Suprapubic skin (tissue), 4 donors: ENCODE data around the gene SNAPC2. TPM values are rescaled to one million over a fixed set of nuclear protein-coding genes. Genes with fewer than 3 reads are reported as not detected.
"Not testable (repeated sequence)": the region's sequence is repeated elsewhere in the genome, so short reads cannot be mapped to it uniquely, and the experiment has no call there.

Experiments
- DNase-seq, 2 donors: peaks; one replicate each; pipeline ENCODE4 v3.0.0-alpha.2; 2019; ENCODE audit warnings: low spot score in 2 of 2
- H3K27ac ChIP-seq: fragments of 200-600 bp; sonication (generic); one replicate; pipeline ENCODE4 v1.5.1; 2019
- H3K27me3 ChIP-seq: fragments of 200-600 bp; sonication (generic); one replicate; pipeline ENCODE4 v1.5.1; 2019
- H3K36me3 ChIP-seq: fragments of 200-600 bp; sonication (generic); one replicate; pipeline ENCODE4 v1.5.1; 2019
- H3K4me1 ChIP-seq: fragments of 200-600 bp; sonication (generic); one replicate; pipeline ENCODE4 v1.5.1; 2019
- H3K4me3 ChIP-seq: fragments of 200-600 bp; sonication (generic); one replicate; pipeline ENCODE4 v1.5.1; 2019; ENCODE audit warnings: mild to moderate bottlenecking
- H3K9me3 ChIP-seq: fragments of 200-600 bp; sonication (generic); one replicate; pipeline ENCODE4 v1.5.1; 2019
- EP300 ChIP-seq: sonication (generic); formaldehyde crosslinking; IDR thresholded peaks from one replicate; pipeline ENCODE4 v1.6.1; 2017; ENCODE audit warnings: antibody characterized with exemption
- POLR2A ChIP-seq, 2 donors: fragments of 450-650 bp; IDR thresholded peaks; one replicate each; pipeline ENCODE4 v1.6.1; 2017; ENCODE audit warnings: antibody characterized with exemption in 2 of 2, mild to moderate bottlenecking in 2 of 2, moderate library complexity in 2 of 2
- POLR2AphosphoS5 ChIP-seq, 3 donors: sonication (generic); formaldehyde crosslinking; IDR thresholded peaks; one replicate each; pipeline ENCODE4 v1.6.1; 2017; ENCODE audit warnings: antibody characterized with exemption in 3 of 3
- WGBS: methylation state at CpG from one replicate; pipeline ENCODE4 v1.1.5; 2018; 5-methylcytosine and 5-hydroxymethylcytosine counted together
- total RNA-seq, 4 donors: library from RNA; depleted of rRNA; stranded (reverse); fragments of >200 nt; gene quantifications; one replicate each; pipeline ENCODE4 v1.1.0, GENCODE V29; 2016
- TF ChIP-seq, protein P1 (sequence below), 2 donors: fragments of 200-600 bp in 1 of 2; fragments of 450-650 bp in 1 of 2; sonication (generic) in 1 of 2; IDR thresholded peaks; one replicate each; pipeline ENCODE4 v1.5.1; 2016 to 2019; ENCODE audit warnings: antibody characterized with exemption in 2 of 2, mild to moderate bottlenecking in 1 of 2, moderate library complexity in 1 of 2

SNAPC2 gene
- total RNA-seq, 4 donors from 2014 or later, result 11.1 to 22.3 (median 19.6) TPM

DNA sequence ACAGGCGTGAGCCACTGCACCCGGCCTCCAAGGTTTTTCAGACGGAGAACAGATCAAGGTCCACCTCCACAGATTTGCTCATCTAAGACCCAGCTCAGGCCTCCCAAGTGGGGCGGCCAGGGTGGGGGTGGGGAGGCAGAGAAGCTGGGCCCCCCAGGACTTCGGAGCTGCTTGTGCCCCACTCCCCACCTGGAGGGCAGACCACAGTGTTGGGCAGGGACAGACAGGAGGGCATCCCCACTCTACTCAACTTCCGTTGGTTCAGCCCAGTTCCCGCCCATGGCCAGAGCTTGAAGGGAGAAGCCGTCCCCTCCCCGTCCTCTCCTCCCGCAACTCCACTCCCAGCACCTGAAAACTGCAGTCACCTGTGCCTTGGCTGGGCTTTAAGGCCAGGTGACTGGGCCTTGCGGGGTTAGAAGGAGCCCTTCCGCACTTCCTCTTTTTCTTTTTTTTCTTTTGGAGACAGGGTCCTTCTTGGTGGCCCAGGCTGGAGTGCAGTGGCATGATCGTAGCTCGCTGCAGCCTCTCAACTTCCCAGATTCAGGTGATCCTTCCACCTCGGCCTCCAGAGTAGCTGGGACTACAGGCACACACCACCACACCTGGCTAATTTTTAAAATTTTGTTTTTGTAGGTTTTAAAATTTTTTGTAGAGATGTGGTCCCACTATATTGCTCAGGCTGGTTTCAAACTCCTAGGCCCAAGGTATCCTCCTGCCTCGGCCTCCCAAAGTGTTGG is 32.6 kb upstream of the SNAPC2 start:
- peak overlapping the region; percentile 57 for H3K4me3 ChIP-seq
- TF ChIP-seq POLR2A (IDR thresholded peaks at IDR 0.05), result no peak
- TF ChIP-seq, protein P1, sequence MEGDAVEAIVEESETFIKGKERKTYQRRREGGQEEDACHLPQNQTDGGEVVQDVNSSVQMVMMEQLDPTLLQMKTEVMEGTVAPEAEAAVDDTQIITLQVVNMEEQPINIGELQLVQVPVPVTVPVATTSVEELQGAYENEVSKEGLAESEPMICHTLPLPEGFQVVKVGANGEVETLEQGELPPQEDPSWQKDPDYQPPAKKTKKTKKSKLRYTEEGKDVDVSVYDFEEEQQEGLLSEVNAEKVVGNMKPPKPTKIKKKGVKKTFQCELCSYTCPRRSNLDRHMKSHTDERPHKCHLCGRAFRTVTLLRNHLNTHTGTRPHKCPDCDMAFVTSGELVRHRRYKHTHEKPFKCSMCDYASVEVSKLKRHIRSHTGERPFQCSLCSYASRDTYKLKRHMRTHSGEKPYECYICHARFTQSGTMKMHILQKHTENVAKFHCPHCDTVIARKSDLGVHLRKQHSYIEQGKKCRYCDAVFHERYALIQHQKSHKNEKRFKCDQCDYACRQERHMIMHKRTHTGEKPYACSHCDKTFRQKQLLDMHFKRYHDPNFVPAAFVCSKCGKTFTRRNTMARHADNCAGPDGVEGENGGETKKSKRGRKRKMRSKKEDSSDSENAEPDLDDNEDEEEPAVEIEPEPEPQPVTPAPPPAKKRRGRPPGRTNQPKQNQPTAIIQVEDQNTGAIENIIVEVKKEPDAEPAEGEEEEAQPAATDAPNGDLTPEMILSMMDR (IDR thresholded peaks at IDR 0.05), result no peak
- TF ChIP-seq POLR2AphosphoS5 (IDR thresholded peaks at IDR 0.05), result no peak
- no peak for TF ChIP-seq EP300
- H3K4me1 ChIP-seq, result peaks cover 17% of the 10 kb centered on the region
- no peaks in the 10 kb centered on the region for H3K36me3 ChIP-seq
- H3K27me3 ChIP-seq, result peaks cover 10% of the 10 kb centered on the region
- no peaks in the 10 kb centered on the region for H3K9me3 ChIP-seq
- 87% methylated on average over 16 of the region's 16 CpGs for WGBS
- H3K27ac ChIP-seq, result no peak overlapping the region
- DNase-seq, result no peak

DNA sequence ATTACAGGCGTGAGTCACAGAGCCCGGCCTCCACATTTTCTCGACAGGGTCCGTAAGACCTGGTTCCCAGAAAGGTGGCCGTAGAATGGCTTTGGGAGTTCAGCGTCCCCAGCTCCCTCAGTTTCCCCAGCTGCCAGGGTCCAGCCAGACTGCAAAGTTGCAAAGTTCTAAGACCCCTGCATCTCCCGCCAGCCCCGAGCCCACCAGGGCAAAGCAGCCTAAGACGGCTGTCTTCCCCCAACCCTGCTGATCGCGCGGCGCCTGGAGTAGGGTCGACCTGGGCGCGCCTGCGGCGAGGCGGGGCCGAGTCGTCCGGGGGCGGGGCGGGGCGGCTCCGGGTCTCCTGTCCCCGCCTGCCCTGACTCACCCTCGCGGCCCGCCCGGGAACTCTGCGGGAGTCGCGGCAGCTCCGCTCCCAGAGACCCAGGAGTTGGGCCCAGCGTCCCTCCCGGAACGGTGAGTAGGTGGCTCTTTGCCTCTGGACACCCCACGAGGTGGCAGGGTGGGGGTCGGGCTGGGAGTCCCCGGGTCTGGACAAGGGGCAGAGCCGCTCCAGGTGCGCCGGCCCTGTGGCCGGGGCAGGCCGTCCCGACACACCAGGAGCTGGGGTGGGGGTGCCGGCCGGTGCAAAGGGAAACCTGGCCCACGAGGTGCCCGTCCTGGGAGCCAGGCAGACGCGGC is 31.9 kb upstream of the SNAPC2 start, which contains the start of gene LRRC8E:
Gene LRRC8E (plus strand): TSS at position 366 of the 681 bp plus-strand sequence. CDS start 7,094 bp downstream, outside the sequence.
- peaks cover 17% of the 10 kb centered on the region for H3K4me1 ChIP-seq
- 15% methylated on average over 12 of the region's 53 CpGs for WGBS
- no peaks in the 10 kb centered on the region for H3K9me3 ChIP-seq
- peaks cover 10% of the 10 kb centered on the region for H3K27me3 ChIP-seq
- peak within 1 kb of the TSS; percentile 18 for H3K27ac ChIP-seq
- DNase-seq, result peak in 1 of 2 donors; percentile 69
- H3K4me3 ChIP-seq, result peak within 1 kb of the TSS; percentile 57
- H3K36me3 ChIP-seq, result no peaks in the 10 kb centered on the region
- TF ChIP-seq EP300, result no peak
- TF ChIP-seq, protein P1 (IDR thresholded peaks at IDR 0.05), result no peak

DNA sequence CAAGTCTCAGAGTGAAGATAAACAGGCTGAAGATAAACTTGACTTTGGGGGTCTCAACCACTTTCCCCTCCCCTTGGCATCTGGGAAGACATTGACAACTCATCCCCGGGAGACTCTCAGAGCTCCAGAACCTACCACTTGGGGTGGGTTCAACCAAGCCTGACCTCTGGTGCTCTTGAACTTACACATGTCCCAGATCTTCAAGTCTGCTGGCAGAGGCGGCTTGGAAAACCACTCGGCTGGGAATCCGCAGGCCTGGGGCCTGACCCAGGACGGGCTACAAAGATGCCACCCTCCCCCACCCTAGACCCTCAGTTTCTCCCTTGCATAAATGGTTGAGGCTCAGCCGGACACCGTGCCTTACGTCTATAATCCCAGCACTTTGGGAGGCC is 31.3 kb upstream of the SNAPC2 start:
- H3K9me3 ChIP-seq, result no peaks in the 10 kb centered on the region
- peak overlapping the region; percentile 18 for H3K27ac ChIP-seq
- H3K4me3 ChIP-seq, result peak overlapping the region; percentile 57
- DNase-seq, result no peak
- H3K36me3 ChIP-seq, result no peaks in the 10 kb centered on the region
- TF ChIP-seq POLR2A (IDR thresholded peaks at IDR 0.05) (no peak), EP300 (no peak), POLR2AphosphoS5 (IDR thresholded peaks at IDR 0.05) (no peak)
- TF ChIP-seq, protein P1 (IDR thresholded peaks at IDR 0.05), result no peak
- H3K27me3 ChIP-seq, result peaks cover 10% of the 10 kb centered on the region
- 70% methylated on average over 8 of the region's 8 CpGs for WGBS
- H3K4me1 ChIP-seq, result peaks cover 17% of the 10 kb centered on the region

DNA sequence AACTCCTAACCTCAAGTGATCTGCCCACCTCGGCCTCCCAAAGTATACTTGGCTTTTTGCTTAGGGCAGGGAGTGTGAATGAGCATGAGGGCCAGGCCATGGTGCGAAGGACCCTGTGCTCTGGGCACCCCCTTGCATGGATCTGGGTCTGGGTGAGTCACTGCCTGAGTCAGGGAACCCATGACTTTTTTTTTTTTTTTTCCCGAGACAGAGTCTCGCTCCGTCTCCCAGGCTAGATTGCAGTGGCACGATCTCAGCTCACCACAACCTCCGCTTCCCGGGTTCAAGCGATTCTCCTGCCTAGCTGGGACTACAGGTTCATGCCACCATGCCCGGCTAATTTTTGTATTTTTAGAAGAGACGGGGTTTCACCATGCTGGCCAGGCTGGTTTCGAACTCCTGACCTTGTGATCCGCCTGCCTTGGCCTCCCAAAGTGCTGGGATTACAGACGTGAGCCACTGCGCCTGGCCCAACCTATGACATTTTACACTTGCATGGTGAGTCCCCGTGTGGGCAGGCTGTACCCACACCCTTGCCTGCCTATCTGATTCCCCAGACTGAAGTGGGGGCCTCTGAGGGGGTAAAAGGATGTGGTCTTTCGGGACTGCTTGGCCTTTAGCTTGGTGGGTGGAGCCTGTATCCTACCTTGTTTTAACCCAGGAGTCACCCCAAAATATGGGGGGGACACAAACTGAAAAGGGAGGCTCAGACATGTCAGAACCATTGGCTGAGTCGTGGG is 26.6 kb upstream of the SNAPC2 start:
- not testable (repeated sequence) for H3K36me3 ChIP-seq, H3K9me3 ChIP-seq, H3K27ac ChIP-seq, H3K4me3 ChIP-seq, H3K27me3 ChIP-seq, DNase-seq
- H3K4me1 ChIP-seq, result peaks cover 27% of the 10 kb centered on the region
- 85% methylated on average over 17 of the region's 18 CpGs for WGBS

DNA sequence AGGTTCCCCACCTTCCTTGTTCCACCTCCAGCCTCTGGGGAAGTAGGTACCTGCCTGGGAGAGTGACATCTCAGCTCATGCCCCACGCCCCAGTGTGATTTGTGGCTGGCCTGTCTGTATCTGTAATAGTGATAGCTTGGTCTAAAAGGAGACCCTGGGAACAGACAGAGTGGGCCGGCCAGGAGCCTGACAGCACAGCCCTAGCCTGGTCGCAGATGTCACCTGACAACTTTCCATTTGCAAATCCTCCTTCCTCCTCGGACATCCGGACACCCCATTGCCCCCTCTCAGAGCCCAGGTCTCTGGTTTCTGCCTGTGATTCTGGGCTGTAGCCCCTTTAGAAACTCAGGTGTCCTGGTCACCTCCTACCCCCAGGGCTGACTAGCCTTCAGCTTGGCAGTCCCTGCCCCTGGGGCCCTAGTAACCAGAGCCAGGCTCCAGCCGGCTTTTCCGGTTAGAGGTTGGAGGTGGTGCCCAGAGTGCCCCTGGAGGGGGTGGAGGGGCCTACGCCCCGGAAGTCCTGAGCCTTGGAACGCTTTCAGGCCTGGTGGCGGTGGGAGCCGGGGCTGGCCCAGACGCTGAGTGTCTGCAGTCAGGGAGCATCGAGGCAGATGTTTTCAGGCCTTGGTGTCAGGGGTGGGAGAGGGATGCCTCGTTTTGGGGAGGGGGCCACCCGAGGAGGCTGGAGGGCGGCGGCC is 25.4 kb upstream of the SNAPC2 start:
- Histone ChIP-seq H3K4me3 (no peak overlapping the region), H3K36me3 (peaks cover 9% of the 10 kb centered on the region), H3K9me3 (no peaks in the 10 kb centered on the region), H3K27me3 (no peaks in the 10 kb centered on the region), H3K4me1 (peaks cover 19% of the 10 kb centered on the region), H3K27ac (peak overlapping the region; percentile 15)
- WGBS, result 54% methylated on average over 4 of the region's 18 CpGs
- DNase-seq, result no peak
- no peak for TF ChIP-seq EP300
- TF ChIP-seq POLR2A (IDR thresholded peaks at IDR 0.05), result no peak
- TF ChIP-seq POLR2AphosphoS5 (IDR thresholded peaks at IDR 0.05), result no peak
- TF ChIP-seq, protein P1 (IDR thresholded peaks at IDR 0.05), result no peak
